OCI-LY1 (cell line): ENCODE measurements around the gene CRB2.

ENCODE experiments used
- EZH2 ChIP-seq: fragments of 200-600 bp; sonication (generic), shearing (Covaris generic); IDR thresholded peaks from 2 replicates; pipeline ENCODE4 v1.8.0; 2017; ENCODE audit warnings: borderline replicate concordance, mixed run types, mild to moderate bottlenecking, antibody characterized with exemption, low read length, moderate library complexity, mixed read lengths
- TF ChIP-seq, protein P1 (sequence below): fragments of 200-600 bp; sonication (generic), shearing (Covaris generic); IDR thresholded peaks from 2 replicates; pipeline ENCODE4 v1.5.1; 2017; ENCODE audit warnings: mild to moderate bottlenecking, antibody characterized with exemption, low read length, moderate library complexity, mixed read lengths

DNA sequence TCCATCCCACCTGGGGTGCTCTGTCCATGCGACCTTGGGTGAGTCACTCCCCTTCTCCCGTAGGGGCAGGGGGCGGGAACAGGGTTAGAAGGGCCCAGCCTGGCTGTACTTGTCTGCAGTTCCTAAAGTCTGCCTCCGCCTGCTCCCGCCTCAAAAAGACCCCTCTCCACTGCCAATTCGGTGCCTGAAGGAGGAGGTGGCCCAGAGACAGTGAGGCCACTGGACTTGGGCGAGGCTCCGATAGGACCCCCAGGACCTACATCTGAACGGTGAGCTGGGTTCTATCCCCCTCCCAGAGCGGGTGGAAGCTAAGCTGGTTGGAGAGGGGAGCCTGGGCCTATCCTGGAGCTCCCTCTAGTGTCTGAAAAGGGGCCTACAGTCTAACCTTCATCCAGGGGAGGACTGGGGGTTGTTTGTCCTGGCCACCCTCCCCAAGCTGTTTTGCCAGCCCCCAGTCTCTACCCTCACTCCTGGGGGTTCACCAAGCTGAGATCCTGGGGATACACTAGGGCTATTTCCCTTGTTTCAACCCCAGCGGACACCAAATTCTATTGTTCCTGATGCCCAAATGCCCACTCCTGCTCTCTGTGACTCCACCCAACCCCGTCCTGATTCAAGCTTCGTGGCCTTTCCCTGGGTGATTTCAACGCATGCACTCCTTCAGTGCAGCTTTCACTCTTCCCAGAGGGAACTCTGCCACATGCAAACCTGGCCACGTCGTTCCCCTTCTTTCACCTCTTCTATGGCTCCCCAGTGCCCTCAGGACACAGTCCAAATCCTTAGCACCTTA is 6.1 kb upstream of the CRB2 start:
- TF ChIP-seq, protein P1, sequence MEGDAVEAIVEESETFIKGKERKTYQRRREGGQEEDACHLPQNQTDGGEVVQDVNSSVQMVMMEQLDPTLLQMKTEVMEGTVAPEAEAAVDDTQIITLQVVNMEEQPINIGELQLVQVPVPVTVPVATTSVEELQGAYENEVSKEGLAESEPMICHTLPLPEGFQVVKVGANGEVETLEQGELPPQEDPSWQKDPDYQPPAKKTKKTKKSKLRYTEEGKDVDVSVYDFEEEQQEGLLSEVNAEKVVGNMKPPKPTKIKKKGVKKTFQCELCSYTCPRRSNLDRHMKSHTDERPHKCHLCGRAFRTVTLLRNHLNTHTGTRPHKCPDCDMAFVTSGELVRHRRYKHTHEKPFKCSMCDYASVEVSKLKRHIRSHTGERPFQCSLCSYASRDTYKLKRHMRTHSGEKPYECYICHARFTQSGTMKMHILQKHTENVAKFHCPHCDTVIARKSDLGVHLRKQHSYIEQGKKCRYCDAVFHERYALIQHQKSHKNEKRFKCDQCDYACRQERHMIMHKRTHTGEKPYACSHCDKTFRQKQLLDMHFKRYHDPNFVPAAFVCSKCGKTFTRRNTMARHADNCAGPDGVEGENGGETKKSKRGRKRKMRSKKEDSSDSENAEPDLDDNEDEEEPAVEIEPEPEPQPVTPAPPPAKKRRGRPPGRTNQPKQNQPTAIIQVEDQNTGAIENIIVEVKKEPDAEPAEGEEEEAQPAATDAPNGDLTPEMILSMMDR: peak; percentile 97
- no peak for TF ChIP-seq EZH2
